WTC11 (cell line): ENCODE results near the gene CHN1. TPM values are rescaled to one million over a fixed set of nuclear protein-coding genes. Genes with fewer than 3 reads are reported as not detected.

ENCODE experiments used
- ATAC-seq: fragments of 200-7000 bp; cut with Tn5 transposase; 2 replicates; pipeline ENCODE4 v1.10.0; 2021; ENCODE audit warnings: mild to moderate bottlenecking, moderate library complexity
- CTCF ChIA-PET: fragments of 300-600 bp; sonication (Branson Sonifier 250); formaldehyde crosslinking; loops from one replicate; lab custom pipeline; 2021; ENCODE audit warnings: antibody characterized with exemption; lab: Charles Lee
- POLR2A ChIA-PET: fragments of 350-600 bp; sonication (Branson Sonifier 250); formaldehyde crosslinking; loops from one replicate; lab custom pipeline; 2021; ENCODE audit warnings: antibody characterized with exemption; lab: Charles Lee
- DNase-seq: peaks from one replicate; pipeline ENCODE4 v3.0.0; 2021; ENCODE audit warnings: low spot score
- H3K27ac Mint-ChIP-seq: 2 replicates; pipeline ENCODE4 v1.8.0; 2021; ENCODE audit warnings: mixed read lengths
- H3K27me3 Mint-ChIP-seq: 2 replicates; pipeline ENCODE4 v1.8.0; 2021; ENCODE audit warnings: low read depth, mild to moderate bottlenecking, moderate library complexity, mixed read lengths
- H3K36me3 Mint-ChIP-seq: 2 replicates; pipeline ENCODE4 v1.8.0; 2021; ENCODE audit warnings: mixed read lengths
- H3K4me1 Mint-ChIP-seq: 2 replicates; pipeline ENCODE4 v1.8.0; 2022; ENCODE audit warnings: mixed read lengths
- H3K4me3 Mint-ChIP-seq: 2 replicates; pipeline ENCODE4 v1.8.0; 2021; ENCODE audit warnings: mild to moderate bottlenecking, moderate library complexity, mixed read lengths
- H3K9me3 Mint-ChIP-seq: 2 replicates; pipeline ENCODE4 v1.8.0; 2021; ENCODE audit warnings: mixed read lengths
- ATF1 ChIP-seq: sonication (generic); formaldehyde crosslinking; IDR thresholded peaks from 2 replicates; pipeline ENCODE4 v1.8.1; 2023; ENCODE audit warnings: mild to moderate bottlenecking, moderate library complexity, missing genetic modification reagents
- CBFB ChIP-seq: sonication (generic); formaldehyde crosslinking; IDR thresholded peaks from 2 replicates; pipeline ENCODE4 v1.8.1; 2022; ENCODE audit warnings: mild to moderate bottlenecking, low read depth, missing genetic modification reagents
- E2F4 ChIP-seq: sonication (generic); formaldehyde crosslinking; IDR thresholded peaks from 2 replicates; pipeline ENCODE4 v1.8.1; 2022; ENCODE audit warnings: low read depth, mild to moderate bottlenecking, moderate library complexity, missing genetic modification reagents, borderline replicate concordance
- MXD4 ChIP-seq: fragments of 250-450 bp; sonication (Bioruptor Pico); IDR thresholded peaks from 2 replicates; pipeline ENCODE4 v1.8.0; 2021; ENCODE audit warnings: mild to moderate bottlenecking, moderate library complexity, borderline replicate concordance
- NFATC4 ChIP-seq: fragments of 250-450 bp; sonication (Bioruptor Pico); IDR thresholded peaks from 2 replicates; pipeline ENCODE4 v1.9.0; 2021; ENCODE audit warnings: mild to moderate bottlenecking
- OVOL2 ChIP-seq: fragments of 250-450 bp; sonication (Bioruptor Pico); IDR thresholded peaks from 2 replicates; pipeline ENCODE4 v1.9.0; 2021; ENCODE audit warnings: mild to moderate bottlenecking, borderline replicate concordance
- SMAD3 ChIP-seq: sonication (generic); formaldehyde crosslinking; IDR thresholded peaks from 2 replicates; pipeline ENCODE4 v1.8.0; 2022; ENCODE audit warnings: missing genetic modification reagents, mild to moderate bottlenecking, borderline replicate concordance
- SMAD4 ChIP-seq: sonication (generic); formaldehyde crosslinking; IDR thresholded peaks from 2 replicates; pipeline ENCODE4 v1.8.0; 2022; ENCODE audit warnings: mild to moderate bottlenecking, missing genetic modification reagents
- SP1 ChIP-seq: sonication (generic); formaldehyde crosslinking; conservative IDR thresholded peaks from 2 replicates; pipeline ENCODE4 v1.8.1; 2022; ENCODE audit warnings: missing genetic modification reagents
- ZNF121 ChIP-seq: sonication (generic); formaldehyde crosslinking; IDR thresholded peaks from 2 replicates; pipeline ENCODE4 v1.8.0; 2023; ENCODE audit warnings: missing genetic modification reagents
- ZNF219 ChIP-seq: sonication (generic); formaldehyde crosslinking; IDR thresholded peaks from 2 replicates; pipeline ENCODE4 v1.8.0; 2023; ENCODE audit warnings: missing genetic modification reagents, mild to moderate bottlenecking, borderline replicate concordance
- ZNF263 ChIP-seq: sonication (generic); formaldehyde crosslinking; IDR thresholded peaks from 2 replicates; pipeline ENCODE4 v1.8.1; 2022; ENCODE audit warnings: low read depth, mild to moderate bottlenecking, moderate library complexity, missing genetic modification reagents
- ZNF317 ChIP-seq: sonication (generic); formaldehyde crosslinking; IDR thresholded peaks from 2 replicates; pipeline ENCODE4 v1.8.1; 2023; ENCODE audit warnings: low read depth, mild to moderate bottlenecking, moderate library complexity, missing genetic modification reagents, borderline replicate concordance
- ZNF423 ChIP-seq: fragments of 250-450 bp; sonication (Bioruptor Pico); IDR thresholded peaks from 2 replicates; pipeline ENCODE4 v2.1.2; 2022; ENCODE audit warnings: mild to moderate bottlenecking, moderate library complexity
- ZNF425 ChIP-seq: fragments of 250-450 bp; sonication (Bioruptor Pico); conservative IDR thresholded peaks from 2 replicates; pipeline ENCODE4 v1.9.0; 2021; ENCODE audit warnings: mild to moderate bottlenecking
- ZNF671 ChIP-seq: fragments of 250-450 bp; sonication (Bioruptor Pico); IDR thresholded peaks from 2 replicates; pipeline ENCODE4 v1.8.0; 2021; ENCODE audit warnings: mild to moderate bottlenecking
- total RNA-seq: library from RNA; stranded (reverse); gene quantifications from 3 replicates; pipeline ENCODE4 v1.2.3, GENCODE V29; 2021
- TF ChIP-seq, protein P1 (sequence below): sonication (generic); formaldehyde crosslinking; IDR thresholded peaks from 2 replicates; pipeline ENCODE4 v1.8.1; 2023; ENCODE audit warnings: mild to moderate bottlenecking, missing genetic modification reagents, borderline replicate concordance
- TF ChIP-seq, protein P2 (sequence below): sonication (generic); formaldehyde crosslinking; IDR thresholded peaks from 2 replicates; pipeline ENCODE4 v1.8.1; 2022; ENCODE audit warnings: mild to moderate bottlenecking, moderate library complexity, missing genetic modification reagents
- TF ChIP-seq, protein P3 (sequence below): fragments of 250-450 bp; sonication (Bioruptor Pico); IDR thresholded peaks from 2 replicates; pipeline ENCODE4 v1.9.0; 2021; ENCODE audit warnings: moderate library complexity, mild to moderate bottlenecking, inconsistent platforms, borderline replicate concordance
- TF ChIP-seq, protein P4 (sequence below): sonication (generic); formaldehyde crosslinking; IDR thresholded peaks from 2 replicates; pipeline ENCODE4 v1.8.0; 2022; ENCODE audit warnings: mild to moderate bottlenecking, missing genetic modification reagents
- TF ChIP-seq, protein P5 (sequence below): sonication (generic); formaldehyde crosslinking; IDR thresholded peaks from 2 replicates; pipeline ENCODE4 v1.8.1; 2022; ENCODE audit warnings: low read depth, missing genetic modification reagents, borderline replicate concordance

CHN1 gene
- total RNA-seq, 1 experiment from 2014 or later: 30.0 TPM

- CTCF ChIA-PET: interaction anchor here (1.0 to 6.0 kb wide), 4 partner anchors 19 to 97 kb away, joined by 3 to 35 read pairs (median 8); no protein-coding TSS in a partner anchor
- no peak overlapping the region for H3K4me3 Mint-ChIP-seq
- TF ChIP-seq SP1 (CRISPR knock-in tag) (no peak), ZNF423 (no peak), ZNF671 (CRISPR knock-in tag) (no peak), MXD4 (CRISPR knock-in tag) (no peak), ZNF219 (no peak), E2F4 (CRISPR knock-in tag) (no peak), ZNF425 (CRISPR knock-in tag) (no peak), SMAD4 (CRISPR knock-in tag) (no peak), ZNF263 (CRISPR knock-in tag) (no peak), NFATC4 (CRISPR knock-in tag) (no peak)
- TF ChIP-seq, protein P1, sequence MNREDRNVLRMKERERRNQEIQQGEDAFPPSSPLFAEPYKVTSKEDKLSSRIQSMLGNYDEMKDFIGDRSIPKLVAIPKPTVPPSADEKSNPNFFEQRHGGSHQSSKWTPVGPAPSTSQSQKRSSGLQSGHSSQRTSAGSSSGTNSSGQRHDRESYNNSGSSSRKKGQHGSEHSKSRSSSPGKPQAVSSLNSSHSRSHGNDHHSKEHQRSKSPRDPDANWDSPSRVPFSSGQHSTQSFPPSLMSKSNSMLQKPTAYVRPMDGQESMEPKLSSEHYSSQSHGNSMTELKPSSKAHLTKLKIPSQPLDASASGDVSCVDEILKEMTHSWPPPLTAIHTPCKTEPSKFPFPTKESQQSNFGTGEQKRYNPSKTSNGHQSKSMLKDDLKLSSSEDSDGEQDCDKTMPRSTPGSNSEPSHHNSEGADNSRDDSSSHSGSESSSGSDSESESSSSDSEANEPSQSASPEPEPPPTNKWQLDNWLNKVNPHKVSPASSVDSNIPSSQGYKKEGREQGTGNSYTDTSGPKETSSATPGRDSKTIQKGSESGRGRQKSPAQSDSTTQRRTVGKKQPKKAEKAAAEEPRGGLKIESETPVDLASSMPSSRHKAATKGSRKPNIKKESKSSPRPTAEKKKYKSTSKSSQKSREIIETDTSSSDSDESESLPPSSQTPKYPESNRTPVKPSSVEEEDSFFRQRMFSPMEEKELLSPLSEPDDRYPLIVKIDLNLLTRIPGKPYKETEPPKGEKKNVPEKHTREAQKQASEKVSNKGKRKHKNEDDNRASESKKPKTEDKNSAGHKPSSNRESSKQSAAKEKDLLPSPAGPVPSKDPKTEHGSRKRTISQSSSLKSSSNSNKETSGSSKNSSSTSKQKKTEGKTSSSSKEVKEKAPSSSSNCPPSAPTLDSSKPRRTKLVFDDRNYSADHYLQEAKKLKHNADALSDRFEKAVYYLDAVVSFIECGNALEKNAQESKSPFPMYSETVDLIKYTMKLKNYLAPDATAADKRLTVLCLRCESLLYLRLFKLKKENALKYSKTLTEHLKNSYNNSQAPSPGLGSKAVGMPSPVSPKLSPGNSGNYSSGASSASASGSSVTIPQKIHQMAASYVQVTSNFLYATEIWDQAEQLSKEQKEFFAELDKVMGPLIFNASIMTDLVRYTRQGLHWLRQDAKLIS (CRISPR knock-in tag): no peak
- TF ChIP-seq, protein P2, sequence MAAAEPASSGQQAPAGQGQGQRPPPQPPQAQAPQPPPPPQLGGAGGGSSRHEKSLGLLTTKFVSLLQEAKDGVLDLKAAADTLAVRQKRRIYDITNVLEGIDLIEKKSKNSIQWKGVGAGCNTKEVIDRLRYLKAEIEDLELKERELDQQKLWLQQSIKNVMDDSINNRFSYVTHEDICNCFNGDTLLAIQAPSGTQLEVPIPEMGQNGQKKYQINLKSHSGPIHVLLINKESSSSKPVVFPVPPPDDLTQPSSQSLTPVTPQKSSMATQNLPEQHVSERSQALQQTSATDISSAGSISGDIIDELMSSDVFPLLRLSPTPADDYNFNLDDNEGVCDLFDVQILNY (CRISPR knock-in tag): no peak
- TF ChIP-seq, all 79 proteins: peak for 0
- H3K27ac Mint-ChIP-seq: no peak overlapping the region
- H3K27me3 Mint-ChIP-seq: no peaks in the 10 kb centered on the region
- POLR2A ChIA-PET: no interaction called here
- H3K9me3 Mint-ChIP-seq: 0 out of 2 replicates have a peak, but pooled peaks cover 3% of the 10 kb centered on the region
- H3K36me3 Mint-ChIP-seq: peaks cover 13% of the 10 kb centered on the region
- DNase-seq (no peak), ATAC-seq (no peak)
- H3K4me1 Mint-ChIP-seq: peaks cover 70% of the 10 kb centered on the region
Measured at GRCh38 chr2:174794851-174795374, 210.3 kb downstream of the CHN1 start.

DNA sequence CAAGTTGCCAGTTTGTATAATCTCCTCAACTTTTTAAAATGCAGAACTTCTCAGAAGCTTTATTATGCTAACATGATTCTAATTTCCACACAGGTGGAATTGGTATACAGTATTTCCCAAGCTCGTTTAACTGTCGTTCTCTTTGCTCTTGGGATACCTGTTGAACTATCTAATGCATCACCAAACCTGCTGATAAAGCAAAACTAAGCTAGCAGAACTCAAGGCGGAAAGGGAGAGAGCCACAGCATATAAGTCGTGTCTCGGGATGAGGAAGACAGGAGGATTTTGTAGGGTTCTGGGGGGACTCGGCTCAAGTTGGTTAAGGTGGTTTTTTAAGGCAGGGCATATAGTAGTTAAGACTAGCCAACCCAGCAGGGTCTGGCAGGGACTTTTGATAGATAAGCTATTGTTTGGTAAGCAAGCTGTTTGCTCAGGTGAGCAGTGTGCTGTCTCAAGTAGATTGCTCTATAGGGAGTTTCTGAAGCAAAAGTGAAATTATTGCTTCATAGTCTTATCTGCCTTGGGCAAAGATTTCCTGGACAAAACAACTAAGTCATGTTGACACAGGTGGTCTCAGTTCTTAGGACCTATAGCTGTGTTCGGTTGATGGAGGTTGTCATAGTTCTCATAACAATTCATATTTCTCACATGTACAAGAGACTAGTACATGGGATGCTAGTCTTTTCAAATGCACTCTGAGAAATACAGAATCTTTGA is 212.7 kb downstream of the CHN1 start:
- Mint-ChIP-seq H3K27ac (peak overlapping the region; percentile 2; the same call in 1 of the 2 replicates), H3K4me3 (no peak overlapping the region), H3K27me3 (no peaks in the 10 kb centered on the region), H3K36me3 (peaks cover 5% of the 10 kb centered on the region; the same call in 1 of the 2 replicates), H3K4me1 (peaks cover 92% of the 10 kb centered on the region), H3K9me3 (0 out of 2 replicates have a peak, but pooled peaks cover 3% of the 10 kb centered on the region)
- ChIA-PET POLR2A (interaction anchor here (1.0 kb wide), 1 partner anchor 13 kb away, joined by 5 read pairs; no protein-coding TSS in a partner anchor), CTCF (interaction anchor here (1.6 to 6.0 kb wide), 3 partner anchors 16 to 95 kb away, joined by 3 to 35 read pairs (median 12); no protein-coding TSS in a partner anchor)
- DNase-seq (no peak), ATAC-seq (no peak)
- TF ChIP-seq, protein P3, sequence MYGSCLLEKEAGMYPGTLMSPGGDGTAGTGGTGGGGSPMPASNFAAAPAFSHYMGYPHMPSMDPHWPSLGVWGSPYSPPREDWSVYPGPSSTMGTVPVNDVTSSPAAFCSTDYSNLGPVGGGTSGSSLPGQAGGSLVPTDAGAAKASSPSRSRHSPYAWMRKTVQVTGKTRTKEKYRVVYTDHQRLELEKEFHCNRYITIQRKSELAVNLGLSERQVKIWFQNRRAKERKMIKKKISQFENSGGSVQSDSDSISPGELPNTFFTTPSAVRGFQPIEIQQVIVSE (CRISPR knock-in tag): no peak
- TF ChIP-seq ATF1 (CRISPR knock-in tag) (no peak), OVOL2 (CRISPR knock-in tag) (no peak), SMAD3 (no peak), ZNF317 (CRISPR knock-in tag) (no peak), CBFB (CRISPR knock-in tag) (no peak), ZNF121 (CRISPR knock-in tag) (no peak)
- TF ChIP-seq, protein P4, sequence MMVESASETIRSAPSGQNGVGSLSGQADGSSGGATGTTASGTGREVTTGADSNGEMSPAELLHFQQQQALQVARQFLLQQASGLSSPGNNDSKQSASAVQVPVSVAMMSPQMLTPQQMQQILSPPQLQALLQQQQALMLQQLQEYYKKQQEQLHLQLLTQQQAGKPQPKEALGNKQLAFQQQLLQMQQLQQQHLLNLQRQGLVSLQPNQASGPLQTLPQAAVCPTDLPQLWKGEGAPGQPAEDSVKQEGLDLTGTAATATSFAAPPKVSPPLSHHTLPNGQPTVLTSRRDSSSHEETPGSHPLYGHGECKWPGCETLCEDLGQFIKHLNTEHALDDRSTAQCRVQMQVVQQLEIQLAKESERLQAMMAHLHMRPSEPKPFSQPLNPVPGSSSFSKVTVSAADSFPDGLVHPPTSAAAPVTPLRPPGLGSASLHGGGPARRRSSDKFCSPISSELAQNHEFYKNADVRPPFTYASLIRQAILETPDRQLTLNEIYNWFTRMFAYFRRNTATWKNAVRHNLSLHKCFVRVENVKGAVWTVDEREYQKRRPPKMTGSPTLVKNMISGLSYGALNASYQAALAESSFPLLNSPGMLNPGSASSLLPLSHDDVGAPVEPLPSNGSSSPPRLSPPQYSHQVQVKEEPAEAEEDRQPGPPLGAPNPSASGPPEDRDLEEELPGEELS (CRISPR knock-in tag): no peak
- TF ChIP-seq, protein P5, sequence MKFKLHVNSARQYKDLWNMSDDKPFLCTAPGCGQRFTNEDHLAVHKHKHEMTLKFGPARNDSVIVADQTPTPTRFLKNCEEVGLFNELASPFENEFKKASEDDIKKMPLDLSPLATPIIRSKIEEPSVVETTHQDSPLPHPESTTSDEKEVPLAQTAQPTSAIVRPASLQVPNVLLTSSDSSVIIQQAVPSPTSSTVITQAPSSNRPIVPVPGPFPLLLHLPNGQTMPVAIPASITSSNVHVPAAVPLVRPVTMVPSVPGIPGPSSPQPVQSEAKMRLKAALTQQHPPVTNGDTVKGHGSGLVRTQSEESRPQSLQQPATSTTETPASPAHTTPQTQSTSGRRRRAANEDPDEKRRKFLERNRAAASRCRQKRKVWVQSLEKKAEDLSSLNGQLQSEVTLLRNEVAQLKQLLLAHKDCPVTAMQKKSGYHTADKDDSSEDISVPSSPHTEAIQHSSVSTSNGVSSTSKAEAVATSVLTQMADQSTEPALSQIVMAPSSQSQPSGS: no peak
